Uterus (tissue), 2 donors: ENCODE results near the gene S100A5.

Experiments used
- CTCF ChIP-seq, 4 experiments: fragments of 200-600 bp in 2 of 4; fragments of 450-650 bp in 2 of 4; sonication (generic) in 2 of 4; IDR thresholded peaks; one replicate each; pipeline ENCODE4 v1.5.1; 2016 to 2019; ENCODE audit warnings: antibody characterized with exemption in 4 of 4, mild to moderate bottlenecking in 2 of 4, moderate library complexity in 1 of 4
- POLR2A ChIP-seq, 2 donors: fragments of 450-650 bp; IDR thresholded peaks; one replicate each; pipeline ENCODE4 v1.6.1; 2016; ENCODE audit warnings: antibody characterized with exemption in 2 of 2, mild to moderate bottlenecking in 1 of 2, moderate library complexity in 1 of 2

GRCh38 chr1:153513023-153513422, 27.7 kb downstream of the S100A5 start:
- TF ChIP-seq CTCF (IDR thresholded peaks at IDR 0.05) (no peak), POLR2A (IDR thresholded peaks at IDR 0.05) (no peak)
